ENCODE data around the gene INPP5A. TPM values are rescaled to one million over a fixed set of nuclear protein-coding genes. Genes with fewer than 3 reads are reported as not detected.
A peak's percentile ranks its signal among the peaks of the same experiment; 100 is the strongest.

The INPP5A gene
- total and polyA plus RNA-seq, 10 donors, result 11.1 to 41.3 (median 30.8) TPM

DNA sequence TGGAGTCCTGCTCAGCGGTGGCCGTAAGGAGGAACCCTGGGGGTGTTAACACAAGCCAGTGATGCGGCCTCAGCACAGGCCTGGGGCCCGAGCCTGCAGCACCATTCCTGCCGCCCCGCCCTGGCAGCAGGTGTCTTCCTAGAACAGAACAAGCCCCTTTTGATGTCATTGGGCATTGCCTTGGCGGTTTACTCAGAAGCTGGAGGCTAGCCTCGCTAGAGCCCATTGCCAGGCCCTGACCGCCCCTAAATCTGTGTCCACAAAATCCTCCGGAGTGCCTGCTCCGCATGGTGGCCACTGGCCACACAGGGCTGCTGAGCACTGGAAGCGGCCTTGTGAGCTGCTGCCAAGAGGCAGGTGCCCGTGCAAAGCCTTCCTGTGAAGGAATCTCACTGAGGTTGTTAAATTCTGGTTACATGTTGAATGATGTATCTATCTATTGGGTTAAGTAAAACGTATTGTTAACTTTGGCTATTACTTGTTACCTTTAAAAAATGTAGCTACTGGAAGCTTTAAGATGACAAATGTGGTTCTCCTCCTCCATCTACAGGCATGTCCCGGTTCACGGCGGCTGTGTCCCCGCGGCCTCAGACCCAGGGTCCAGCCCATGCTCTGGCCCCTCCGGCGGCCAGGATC is 1.2 kb upstream of the INPP5A start:
- intact Hi-C loops (cut with DNase I; ENCODE audit: low total_unique reads), result loop anchor here (10.0 kb wide), 2 partner anchors 82 to 98 kb away; no protein-coding TSS in a partner anchor

DNA sequence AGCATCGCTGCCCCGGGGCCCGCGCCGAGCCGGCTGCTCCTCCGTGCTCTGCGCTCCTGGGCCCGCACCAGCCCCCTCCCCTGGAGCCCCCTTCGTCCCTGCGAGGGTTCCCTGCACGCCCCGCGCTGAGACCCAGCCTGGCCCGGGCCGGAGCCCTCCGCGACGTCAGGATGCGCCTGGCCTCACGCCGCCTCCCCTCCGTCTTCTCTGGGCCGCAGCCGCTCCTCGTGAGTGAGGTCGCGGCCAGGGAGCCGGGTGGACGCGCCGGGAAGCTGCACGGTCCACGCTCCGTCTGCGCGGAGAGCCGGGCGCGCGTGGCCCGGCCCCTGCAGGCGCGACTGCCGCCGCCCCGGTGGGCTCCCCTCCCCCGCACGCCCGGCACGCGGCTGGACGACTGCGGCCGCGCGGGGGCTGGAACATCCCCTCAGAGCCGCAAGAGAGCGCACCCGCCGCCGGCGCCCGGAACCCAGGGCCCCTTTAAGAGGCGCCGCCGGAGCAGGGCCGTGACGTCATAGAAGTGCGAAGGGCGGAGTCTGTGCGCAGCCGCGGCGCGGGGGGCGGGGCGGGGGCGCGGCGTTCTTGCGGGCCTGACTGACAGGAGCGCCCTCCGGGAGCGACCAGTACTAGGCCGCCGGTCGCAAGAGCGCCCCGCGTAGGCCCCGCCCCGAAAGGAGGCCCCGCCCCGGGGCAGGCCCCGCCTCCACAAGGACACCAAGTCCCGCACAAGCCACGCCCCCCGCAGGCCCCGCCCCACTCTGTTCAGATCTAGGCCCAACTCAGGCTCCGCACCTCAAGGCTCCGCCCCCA is 507 bp upstream of the INPP5A start:
- Histone ChIP-seq H3K4me3 (peak overlapping the region; percentile 50 to 89 (median 60)), H3K4me1 (peaks cover 40 to 75% (median 60%) of the 10 kb centered on the region in 6 donors), H3K36me3 (peaks cover 0 to 6% (median 0%) of the 10 kb centered on the region in 6 donors), H3K27me3 (replicated peaks in 1 of 7) (no peaks in the 10 kb centered on the region), H3K27ac (peak overlapping the region; percentile 73 to 96 (median 88)), H3K9me3 (peaks cover 0 to 3% (median under 1%) of the 10 kb centered on the region in 8 donors)
- TF ChIP-seq, protein P1, sequence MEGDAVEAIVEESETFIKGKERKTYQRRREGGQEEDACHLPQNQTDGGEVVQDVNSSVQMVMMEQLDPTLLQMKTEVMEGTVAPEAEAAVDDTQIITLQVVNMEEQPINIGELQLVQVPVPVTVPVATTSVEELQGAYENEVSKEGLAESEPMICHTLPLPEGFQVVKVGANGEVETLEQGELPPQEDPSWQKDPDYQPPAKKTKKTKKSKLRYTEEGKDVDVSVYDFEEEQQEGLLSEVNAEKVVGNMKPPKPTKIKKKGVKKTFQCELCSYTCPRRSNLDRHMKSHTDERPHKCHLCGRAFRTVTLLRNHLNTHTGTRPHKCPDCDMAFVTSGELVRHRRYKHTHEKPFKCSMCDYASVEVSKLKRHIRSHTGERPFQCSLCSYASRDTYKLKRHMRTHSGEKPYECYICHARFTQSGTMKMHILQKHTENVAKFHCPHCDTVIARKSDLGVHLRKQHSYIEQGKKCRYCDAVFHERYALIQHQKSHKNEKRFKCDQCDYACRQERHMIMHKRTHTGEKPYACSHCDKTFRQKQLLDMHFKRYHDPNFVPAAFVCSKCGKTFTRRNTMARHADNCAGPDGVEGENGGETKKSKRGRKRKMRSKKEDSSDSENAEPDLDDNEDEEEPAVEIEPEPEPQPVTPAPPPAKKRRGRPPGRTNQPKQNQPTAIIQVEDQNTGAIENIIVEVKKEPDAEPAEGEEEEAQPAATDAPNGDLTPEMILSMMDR (IDR thresholded peaks at IDR 0.05 in 8 of 11, conservative IDR thresholded peaks at IDR 0.05 in 3 of 11), result peak in 8 of 11 experiments; percentile 11 to 66 (median 48)
- peak; percentile 43 to 86 (median 82) for TF ChIP-seq POLR2AphosphoS5 (IDR thresholded peaks at IDR 0.05)
- peak in 1 of 3 donors; percentile 16 for TF ChIP-seq POLR2A (IDR thresholded peaks at IDR 0.05)
- DNase-seq, result peak; percentile 100
- intact Hi-C loops (cut with DNase I; ENCODE audit: low total_unique reads), result loop anchor here (10.0 kb wide), 2 partner anchors 82 to 98 kb away; no protein-coding TSS in a partner anchor
- 0 to 1% (median 1%) methylated on average over 6 to 102 of the region's 102 CpGs for WGBS, 5 donors

More for the DNA sequence above, 1.2 kb upstream of the INPP5A start:
- DNase-seq, result peak; percentile 88
- WGBS, 5 donors, result 34 to 53% (median 50%) methylated on average over 11 to 21 of the region's 21 CpGs
- peaks cover 0 to 11% (median 7%) of the 10 kb centered on the region in 8 donors for H3K9me3 ChIP-seq
- H3K36me3 ChIP-seq, result peaks cover 0 to 6% (median 0%) of the 10 kb centered on the region in 6 donors
- H3K4me1 ChIP-seq, result peaks cover 34 to 68% (median 53%) of the 10 kb centered on the region in 6 donors
- H3K4me3 ChIP-seq, result peak overlapping the region; percentile 50 to 89 (median 60)
- no peak for TF ChIP-seq POLR2AphosphoS5 (IDR thresholded peaks at IDR 0.05)
- TF ChIP-seq POLR2A (IDR thresholded peaks at IDR 0.05), result no peak
- TF ChIP-seq, protein P1 (IDR thresholded peaks at IDR 0.05 in 8 of 11, conservative IDR thresholded peaks at IDR 0.05 in 3 of 11), result no peak
- no peaks in the 10 kb centered on the region for H3K27me3 ChIP-seq (replicated peaks in 1 of 7)
- peak overlapping the region; percentile 73 to 96 (median 88) for H3K27ac ChIP-seq

DNA sequence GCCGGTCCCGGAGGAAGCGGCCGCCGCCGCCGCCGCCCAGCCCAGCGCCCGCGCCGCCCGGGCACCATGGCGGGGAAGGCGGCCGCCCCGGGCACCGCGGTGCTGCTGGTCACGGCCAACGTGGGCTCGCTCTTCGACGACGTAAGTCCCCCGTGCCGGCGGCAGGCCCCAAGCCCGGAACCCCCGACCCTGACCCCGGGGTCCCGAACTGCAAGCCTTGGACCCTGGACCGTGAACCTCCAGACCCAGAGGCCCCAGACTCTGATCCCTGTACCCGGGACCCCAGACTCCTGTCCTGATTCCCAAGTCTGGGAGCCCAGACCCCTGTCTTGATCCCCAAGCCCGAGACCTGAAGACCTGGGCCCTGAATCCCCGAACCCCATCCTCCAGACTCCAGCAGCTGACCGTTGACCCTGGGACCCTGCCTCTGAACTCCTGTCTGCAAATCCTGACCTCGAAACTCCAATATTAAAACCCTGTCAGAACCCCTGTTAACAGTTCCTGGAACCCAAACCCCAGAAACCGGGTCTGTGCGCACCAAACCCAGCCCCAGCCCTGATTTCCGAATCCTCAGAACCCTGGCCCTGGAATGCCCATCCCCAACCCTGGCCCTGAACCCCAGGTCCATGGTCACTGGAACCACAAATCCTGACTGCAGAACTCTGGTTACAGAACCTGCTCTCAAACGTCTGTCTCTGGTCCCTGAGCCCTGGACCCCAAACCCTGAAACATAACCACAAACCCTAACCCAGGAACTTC is 623 bp downstream of the INPP5A start:
- TF ChIP-seq POLR2A (IDR thresholded peaks at IDR 0.05) (no peak), POLR2AphosphoS5 (IDR thresholded peaks at IDR 0.05) (no peak)
- TF ChIP-seq, protein P1 (IDR thresholded peaks at IDR 0.05 in 8 of 11, conservative IDR thresholded peaks at IDR 0.05 in 3 of 11), result no peak
- 6 to 15% (median 9%) methylated on average over 23 to 42 of the region's 42 CpGs for WGBS, 5 donors
- H3K9me3 ChIP-seq, result no peaks in the 10 kb centered on the region
- DNase-seq, result peak; percentile 94
- H3K27me3 ChIP-seq (replicated peaks in 1 of 7), result no peaks in the 10 kb centered on the region
- peaks cover 0 to 10% (median 0%) of the 10 kb centered on the region in 6 donors for H3K36me3 ChIP-seq
- H3K4me1 ChIP-seq, result peaks cover 41 to 86% (median 67%) of the 10 kb centered on the region in 6 donors
- intact Hi-C loops (cut with DNase I; ENCODE audit: low total_unique reads), result loop anchor here (10.0 kb wide), 2 partner anchors 83 to 97 kb away; no protein-coding TSS in a partner anchor
- peak overlapping the region; percentile 47 to 89 (median 57) for H3K4me3 ChIP-seq
- peak overlapping the region; percentile 6 to 96 (median 82) for H3K27ac ChIP-seq
